Gastrocnemius medialis (tissue), 4 donors: ENCODE results near the gene HSPA14.

Source experiments
- POLR2A ChIP-seq, 2 donors: fragments of 450-650 bp; IDR thresholded peaks; one replicate each; pipeline ENCODE4 v1.6.1; 2017; ENCODE audit warnings: antibody characterized with exemption in 2 of 2, mild to moderate bottlenecking in 2 of 2, moderate library complexity in 2 of 2
- TF ChIP-seq, protein P1 (sequence below), 5 experiments: fragments of 450-650 bp in 3 of 5; fragments of 200-600 bp in 2 of 5; sonication (generic) in 2 of 5; IDR thresholded peaks in 4 of 5; conservative IDR thresholded peaks in 1 of 5; 1 replicate in 4 of 5; 2 replicates in 1 of 5; pipeline ENCODE4 v1.5.1; 2016 to 2019; ENCODE audit warnings: antibody characterized with exemption in 5 of 5, mild to moderate bottlenecking in 3 of 5, moderate library complexity in 3 of 5

DNA sequence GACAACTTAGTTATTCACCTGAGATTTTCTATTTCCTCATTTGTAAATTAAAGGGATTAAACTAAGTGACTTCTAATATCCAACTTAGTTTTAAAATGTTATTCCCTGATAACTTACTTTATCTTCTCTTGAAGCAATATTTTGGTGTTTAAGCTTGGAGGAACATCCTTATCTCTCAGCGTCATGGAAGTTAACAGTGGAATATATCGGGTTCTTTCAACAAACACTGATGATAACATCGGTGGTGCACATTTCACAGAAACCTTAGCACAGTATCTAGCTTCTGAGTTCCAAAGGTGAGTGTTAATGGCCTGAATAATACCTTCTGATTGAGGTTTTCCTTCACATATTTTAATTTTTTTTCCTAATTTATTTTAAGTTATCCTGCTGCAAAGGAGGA is 14.1 kb downstream of the HSPA14 start:
- TF ChIP-seq, protein P1, sequence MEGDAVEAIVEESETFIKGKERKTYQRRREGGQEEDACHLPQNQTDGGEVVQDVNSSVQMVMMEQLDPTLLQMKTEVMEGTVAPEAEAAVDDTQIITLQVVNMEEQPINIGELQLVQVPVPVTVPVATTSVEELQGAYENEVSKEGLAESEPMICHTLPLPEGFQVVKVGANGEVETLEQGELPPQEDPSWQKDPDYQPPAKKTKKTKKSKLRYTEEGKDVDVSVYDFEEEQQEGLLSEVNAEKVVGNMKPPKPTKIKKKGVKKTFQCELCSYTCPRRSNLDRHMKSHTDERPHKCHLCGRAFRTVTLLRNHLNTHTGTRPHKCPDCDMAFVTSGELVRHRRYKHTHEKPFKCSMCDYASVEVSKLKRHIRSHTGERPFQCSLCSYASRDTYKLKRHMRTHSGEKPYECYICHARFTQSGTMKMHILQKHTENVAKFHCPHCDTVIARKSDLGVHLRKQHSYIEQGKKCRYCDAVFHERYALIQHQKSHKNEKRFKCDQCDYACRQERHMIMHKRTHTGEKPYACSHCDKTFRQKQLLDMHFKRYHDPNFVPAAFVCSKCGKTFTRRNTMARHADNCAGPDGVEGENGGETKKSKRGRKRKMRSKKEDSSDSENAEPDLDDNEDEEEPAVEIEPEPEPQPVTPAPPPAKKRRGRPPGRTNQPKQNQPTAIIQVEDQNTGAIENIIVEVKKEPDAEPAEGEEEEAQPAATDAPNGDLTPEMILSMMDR (IDR thresholded peaks at IDR 0.05 in 4 of 5, conservative IDR thresholded peaks at IDR 0.05 in 1 of 5), result no peak
- TF ChIP-seq POLR2A (IDR thresholded peaks at IDR 0.05), result no peak
